GM12801 (cell line): ENCODE measurements around the gene FKBP5.

Experiments used
- TF ChIP-seq, protein P1 (sequence below): IDR thresholded peaks from one replicate; pipeline ENCODE4 v1.5.1; 2011; ENCODE audit warnings: control low read depth; ENCODE audit not compliant: insufficient read length; ENCODE audit errors: extremely low read depth

The FKBP5 gene

DNA sequence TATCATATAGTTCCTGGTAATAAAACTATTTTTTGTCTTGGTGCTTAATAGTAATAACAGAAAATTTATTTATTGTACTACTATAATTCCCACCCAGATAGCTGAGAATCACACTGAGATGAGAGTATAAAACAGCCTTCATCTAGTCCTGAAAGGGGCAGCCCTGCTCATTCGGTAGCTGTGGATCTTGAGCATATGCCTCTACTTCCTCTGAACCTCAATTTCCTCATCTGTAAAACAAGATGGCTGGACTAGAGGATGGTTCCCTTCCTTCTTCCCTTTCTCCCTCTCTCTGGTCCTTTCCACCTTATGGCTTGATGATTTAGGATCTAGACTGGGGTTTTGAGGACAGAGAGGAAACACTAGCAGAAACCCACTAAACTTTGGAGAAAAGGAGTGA is 15.0 kb downstream of the FKBP5 start:
- TF ChIP-seq, protein P1, sequence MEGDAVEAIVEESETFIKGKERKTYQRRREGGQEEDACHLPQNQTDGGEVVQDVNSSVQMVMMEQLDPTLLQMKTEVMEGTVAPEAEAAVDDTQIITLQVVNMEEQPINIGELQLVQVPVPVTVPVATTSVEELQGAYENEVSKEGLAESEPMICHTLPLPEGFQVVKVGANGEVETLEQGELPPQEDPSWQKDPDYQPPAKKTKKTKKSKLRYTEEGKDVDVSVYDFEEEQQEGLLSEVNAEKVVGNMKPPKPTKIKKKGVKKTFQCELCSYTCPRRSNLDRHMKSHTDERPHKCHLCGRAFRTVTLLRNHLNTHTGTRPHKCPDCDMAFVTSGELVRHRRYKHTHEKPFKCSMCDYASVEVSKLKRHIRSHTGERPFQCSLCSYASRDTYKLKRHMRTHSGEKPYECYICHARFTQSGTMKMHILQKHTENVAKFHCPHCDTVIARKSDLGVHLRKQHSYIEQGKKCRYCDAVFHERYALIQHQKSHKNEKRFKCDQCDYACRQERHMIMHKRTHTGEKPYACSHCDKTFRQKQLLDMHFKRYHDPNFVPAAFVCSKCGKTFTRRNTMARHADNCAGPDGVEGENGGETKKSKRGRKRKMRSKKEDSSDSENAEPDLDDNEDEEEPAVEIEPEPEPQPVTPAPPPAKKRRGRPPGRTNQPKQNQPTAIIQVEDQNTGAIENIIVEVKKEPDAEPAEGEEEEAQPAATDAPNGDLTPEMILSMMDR = no peak

DNA sequence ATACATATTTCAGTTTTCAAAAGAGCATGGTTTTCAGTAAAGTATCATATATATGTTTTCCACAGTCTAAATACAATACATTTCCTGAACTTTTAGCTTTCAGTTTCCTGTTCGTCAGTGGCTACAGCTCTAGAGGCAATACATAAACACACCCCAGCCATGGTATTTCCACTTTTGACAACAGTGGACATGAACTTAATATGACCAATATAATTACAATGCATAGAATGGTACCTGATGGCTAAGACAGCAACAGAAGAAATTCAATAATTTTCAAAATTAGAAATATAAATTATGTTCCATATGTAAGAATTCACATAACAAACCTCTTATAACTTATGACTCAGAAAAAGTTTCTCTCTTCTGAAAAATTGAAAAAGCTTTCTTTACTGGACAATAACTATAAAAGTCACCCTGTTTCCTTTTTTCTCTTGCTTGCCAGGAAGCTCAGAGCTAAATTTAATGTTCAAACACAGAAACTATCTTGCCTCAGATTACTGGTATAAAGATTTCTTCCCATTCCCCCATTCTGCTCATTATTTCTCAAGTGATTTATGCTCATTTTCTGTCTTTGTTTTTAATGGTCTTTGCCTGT is 19.2 kb downstream of the FKBP5 start:
- TF ChIP-seq, protein P1 = no peak

DNA sequence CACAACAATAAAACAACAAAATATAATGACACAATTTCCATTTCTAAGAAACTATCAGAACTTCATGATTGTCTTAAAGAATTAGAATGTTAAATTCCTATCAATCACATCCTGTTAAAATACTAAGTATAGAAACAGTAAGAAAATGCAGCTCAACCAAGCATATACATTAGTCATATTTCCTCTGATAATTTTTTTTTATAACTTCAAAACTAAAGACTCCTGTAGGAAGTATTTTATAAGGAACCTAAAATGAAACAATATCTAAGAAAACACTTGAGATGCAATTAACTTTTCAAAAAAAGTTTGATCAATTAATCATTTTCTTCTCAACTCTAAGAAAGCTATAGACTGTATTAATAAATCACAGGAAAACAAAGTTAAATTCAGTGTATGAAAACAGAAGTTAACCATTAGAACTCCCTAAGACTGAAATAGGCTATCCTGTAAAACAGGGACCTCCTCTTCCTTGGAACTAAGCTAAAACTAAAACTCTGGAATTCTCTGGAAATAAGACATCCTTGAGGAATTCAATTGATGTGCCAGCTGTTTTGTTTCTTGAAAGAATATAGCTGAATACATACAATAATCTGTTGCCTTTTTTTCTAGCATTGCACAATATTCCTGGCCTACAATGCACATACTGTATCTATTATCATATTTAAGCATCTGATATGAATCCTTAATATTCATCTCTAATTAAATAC is 19.8 kb downstream of the FKBP5 start:
- TF ChIP-seq, protein P1 = no peak

DNA sequence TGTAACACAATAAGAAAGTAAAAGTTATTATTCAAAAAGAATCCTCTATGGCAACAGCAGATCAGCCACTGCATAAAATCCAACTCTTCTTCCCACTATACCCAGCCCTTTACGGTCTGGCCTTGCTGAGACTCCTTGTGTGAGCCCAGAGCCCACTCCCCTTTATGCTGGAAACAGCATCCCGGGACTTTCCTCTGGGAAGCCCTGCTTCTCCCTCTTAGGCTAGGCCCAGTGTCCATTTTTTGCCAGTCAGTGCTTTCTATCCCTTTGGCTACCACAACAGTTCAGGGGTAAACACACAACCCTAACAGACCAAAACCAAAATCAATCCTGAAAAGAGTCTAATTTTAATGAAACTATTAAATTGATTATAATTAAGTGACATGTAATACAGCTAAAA is 20.6 kb downstream of the FKBP5 start:
- TF ChIP-seq, protein P1 = no peak

- TF ChIP-seq, protein P1 = no peak
Measured at GRCh38 chr6:35665573-35665972, 23.1 kb downstream of the FKBP5 start.

- TF ChIP-seq, protein P1 = no peak
Measured at GRCh38 chr6:35664945-35665344, 23.8 kb downstream of the FKBP5 start.

DNA sequence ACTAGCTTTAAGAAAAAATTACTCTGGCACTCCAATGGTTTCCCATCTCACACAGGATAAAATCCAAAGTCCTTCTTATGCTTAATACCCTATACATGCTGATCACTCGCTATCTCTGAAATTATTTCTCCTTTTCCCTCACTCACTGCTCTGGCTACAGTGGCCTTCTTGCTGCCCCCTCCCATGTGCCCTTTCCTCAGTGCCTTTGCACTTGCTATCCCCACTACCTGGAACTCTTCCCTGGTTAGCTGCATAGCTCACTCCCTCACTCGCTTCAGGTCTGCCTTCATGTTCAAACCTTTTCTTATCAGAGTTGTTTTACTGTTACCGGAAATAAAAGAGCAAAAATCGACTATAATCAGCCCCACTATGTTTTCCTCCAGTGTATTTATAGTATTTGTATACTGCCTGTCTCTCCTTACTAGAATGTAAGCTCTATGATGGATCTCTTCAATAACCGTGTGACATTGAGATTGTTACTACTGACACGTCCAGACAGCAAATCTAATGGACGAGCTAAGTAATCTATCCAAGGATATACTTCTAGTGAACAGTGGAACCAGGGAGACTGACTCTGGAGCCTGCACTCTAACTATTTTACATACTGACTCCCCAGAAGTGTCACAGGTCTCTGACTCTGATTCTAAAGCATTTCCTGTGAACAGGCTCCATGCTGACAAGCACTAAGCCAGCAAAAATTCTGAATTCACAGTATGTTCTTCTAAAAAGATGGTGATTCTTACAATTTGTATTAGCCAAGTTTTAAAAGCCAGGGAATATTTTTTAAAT is 25.1 kb downstream of the FKBP5 start:
- TF ChIP-seq, protein P1 = no peak
